Measurements from ENCODE around the gene FRAT1.
"Not testable (repeated sequence)": the region's sequence is repeated elsewhere in the genome, so short reads cannot be mapped to it uniquely, and the experiment has no call there.

FRAT1 gene, protein sequence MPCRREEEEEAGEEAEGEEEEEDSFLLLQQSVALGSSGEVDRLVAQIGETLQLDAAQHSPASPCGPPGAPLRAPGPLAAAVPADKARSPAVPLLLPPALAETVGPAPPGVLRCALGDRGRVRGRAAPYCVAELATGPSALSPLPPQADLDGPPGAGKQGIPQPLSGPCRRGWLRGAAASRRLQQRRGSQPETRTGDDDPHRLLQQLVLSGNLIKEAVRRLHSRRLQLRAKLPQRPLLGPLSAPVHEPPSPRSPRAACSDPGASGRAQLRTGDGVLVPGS

DNA sequence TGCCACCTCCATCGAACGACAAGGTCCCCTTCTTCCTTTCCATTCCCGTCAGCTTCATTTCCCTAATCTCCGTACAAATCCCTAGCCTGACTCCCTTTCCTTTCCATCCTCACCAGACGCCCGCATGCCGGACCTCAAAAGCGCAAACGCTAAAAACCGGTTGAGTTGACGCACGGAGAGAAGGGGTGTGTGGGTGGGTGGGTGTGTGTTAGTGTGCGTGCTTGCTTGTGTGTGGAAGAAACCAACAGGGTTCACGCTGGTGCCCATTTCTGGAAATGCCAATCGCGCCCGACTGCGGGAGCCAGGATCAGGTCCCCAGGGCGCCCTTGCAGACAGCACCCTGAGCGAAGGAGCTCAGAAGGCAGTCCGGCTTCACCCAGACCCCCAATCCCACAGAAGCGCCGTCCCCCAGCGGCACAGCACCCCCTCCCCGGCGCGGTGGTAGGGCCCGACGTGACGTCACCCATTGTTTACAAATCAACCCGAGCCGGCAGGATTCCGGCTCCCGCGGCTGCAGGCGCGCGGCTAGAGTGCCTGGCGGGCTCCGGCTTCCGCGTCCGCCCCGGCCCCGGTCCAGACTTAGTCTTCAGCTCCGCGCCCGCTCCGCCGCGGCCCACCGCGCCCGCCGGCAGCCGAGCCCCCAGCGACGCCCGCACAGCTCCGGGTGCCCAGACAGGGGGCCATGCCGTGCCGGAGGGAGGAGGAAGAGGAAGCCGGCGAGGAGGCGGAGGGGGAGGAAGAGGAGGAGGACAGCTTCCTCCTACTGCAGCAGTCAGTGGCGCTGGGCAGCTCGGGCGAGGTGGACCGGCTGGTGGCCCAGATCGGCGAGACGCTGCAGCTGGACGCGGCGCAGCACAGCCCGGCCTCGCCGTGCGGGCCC, at the start of gene FRAT1:
FRAT1 (plus strand) TSS at position 500 of the 880 bp plus-strand sequence; CDS start at position 683, 183 bp downstream.
- peak; percentile 89 for DNase-seq

DNA sequence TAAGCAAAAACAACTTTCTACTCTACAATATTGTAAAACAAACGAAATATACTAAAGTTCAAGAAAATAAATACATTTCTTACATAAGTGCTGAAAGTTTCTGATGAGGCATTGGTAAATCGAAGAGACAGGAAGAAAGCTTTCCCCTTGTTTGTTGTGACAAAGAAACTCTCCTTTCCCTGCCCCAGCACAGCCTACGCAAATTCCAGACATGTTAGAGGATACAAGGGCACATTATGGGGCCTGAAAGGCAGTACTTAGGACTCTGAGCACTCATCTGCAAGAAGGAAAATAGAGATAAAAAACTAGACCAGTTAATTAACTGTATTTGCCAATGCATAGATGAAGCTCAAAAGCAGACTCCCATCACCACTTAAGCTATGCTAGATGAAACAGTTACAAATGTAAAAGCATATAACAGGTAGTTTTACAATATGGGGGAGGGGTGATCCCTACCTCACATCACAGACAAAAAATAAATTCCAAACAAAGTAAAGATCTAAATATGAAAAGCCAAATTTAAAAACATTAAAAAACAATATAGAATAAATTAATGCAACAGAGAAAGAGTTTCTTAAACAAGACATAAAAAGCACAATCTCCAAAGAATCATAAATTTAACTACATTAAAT, 48.4 kb upstream of the FRAT1 start:
- no peak for DNase-seq

DNA sequence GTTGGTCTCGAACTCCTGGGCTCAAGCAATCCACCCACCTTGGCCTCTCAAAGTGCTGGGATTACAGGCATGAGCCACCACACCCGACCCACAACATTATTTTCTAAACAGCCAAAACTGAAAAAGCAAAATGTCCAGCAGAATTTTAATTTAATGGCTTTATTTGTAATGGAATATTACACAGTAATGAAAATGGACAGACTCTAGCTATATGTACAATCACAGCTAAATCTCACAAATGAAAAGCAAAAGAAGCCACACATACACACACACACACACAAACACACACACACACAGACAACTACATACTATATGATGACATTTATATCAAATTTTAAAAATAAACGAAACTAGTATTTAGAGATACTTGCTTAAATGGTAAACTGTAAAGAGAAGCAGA, 45.4 kb upstream of the FRAT1 start:
- DNase-seq = no peak

DNA sequence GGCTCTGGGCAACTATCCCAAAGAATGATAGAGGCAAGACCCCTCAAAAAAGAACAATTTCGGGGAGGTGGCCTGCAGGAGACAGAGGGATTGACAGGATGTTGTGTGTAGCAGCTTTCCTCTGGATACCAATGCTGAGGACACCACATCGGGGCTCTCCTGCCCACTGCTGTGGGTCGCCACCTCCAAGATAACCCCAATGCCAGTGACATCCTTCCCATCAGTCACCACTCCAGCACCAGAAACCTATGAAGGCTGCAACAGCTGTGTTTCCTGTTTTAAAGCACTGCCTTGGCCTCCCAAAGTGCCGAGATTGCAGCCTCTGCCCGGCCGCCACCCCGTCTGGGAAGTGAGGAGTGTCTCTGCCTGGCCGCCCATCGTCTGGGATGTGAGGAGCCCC, 44.2 kb upstream of the FRAT1 start:
- DNase-seq = no peak

DNA sequence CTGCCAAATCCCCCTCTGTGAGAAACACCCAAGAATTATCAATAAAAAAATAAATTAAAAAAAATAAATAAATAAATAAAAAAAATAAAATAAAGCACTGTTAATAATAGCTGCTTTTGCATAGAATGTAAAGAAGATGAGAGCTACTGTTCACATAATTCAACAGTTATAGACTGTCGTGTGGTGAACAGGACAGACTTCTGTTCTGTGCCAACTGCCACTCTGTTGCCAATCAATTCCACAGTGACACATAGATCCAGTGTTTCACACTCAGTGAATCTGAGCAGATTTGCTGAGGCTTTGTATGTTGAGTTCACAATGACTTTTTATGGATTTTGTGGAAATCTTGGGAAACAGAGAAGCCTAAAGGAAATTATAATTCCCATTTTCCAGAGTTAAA, 41.5 kb upstream of the FRAT1 start:
- DNase-seq = no peak

DNA sequence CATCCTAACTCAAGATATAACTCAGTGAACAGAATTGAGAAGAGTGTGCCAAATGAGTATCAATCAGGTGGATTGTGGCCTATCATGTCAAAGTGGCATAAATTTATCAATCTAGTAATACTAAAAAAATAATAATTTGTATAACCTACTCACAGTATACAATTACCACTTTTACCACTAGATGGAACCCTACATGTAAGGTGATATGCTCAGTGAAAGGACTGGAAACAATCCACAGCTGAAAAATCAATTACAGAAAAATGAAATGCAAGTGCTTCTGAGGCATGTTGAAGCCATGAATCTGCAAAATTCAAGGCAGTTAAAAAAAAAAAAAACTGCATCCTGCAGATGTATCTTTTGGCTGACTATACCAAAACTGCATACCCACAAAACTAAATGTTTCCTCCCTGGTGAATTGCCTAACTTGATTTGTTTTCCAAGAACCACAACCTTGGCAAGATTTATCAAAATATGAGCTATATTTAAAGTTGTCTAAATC, 40.5 kb upstream of the FRAT1 start:
- DNase-seq = peak; percentile 42

DNA sequence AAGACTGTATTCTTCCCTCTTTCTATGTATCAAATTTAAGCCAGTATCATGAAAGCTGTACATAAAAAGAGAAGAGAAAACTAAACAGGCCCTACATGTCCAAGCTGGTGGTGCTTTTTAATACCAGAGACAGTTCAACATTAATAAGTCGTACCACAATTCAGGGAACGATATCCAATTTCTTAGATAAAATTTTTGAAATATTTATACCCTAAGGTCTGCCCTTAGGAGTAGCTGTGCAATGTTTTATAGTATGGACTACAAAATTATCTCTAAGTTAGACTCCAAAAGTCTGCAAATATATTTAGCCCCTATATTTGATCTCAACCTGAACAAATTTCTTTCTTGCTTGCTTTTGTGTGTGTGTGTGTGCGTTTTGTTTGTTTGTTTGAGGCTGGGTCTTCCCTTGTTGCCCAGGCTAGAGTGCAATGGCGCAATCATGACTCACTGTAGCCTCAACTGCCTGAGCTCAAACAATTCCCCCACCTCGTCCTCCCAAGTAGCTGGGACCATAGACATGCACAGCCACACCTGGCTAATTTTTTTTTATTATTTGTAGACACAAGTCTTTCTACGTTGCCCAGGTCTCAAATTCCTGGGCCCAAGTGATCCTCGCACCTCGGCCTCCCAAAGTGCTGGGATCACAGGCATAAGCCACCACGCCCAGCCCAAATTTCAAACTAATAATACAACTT, 39.8 kb upstream of the FRAT1 start:
- DNase-seq = no peak

DNA sequence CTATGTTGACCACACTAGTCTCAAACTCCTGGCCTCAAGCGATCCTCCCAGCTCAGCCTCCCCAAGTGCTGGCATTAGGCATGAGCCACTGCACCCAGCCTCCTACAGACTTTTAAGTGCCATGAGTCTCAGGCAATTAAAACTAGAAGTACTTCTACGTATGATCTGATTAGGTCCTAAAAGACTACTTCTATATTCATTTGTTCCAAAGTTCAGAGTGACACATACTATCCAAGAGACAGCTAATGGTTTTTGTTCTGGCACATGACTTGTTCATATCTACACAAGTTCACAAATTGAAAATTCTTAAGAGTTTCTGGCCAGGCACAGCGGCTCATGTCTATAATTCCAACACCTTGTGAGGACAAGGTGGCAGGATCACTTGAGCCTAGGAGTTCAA, 38.3 kb upstream of the FRAT1 start:
- DNase-seq = no peak

DNA sequence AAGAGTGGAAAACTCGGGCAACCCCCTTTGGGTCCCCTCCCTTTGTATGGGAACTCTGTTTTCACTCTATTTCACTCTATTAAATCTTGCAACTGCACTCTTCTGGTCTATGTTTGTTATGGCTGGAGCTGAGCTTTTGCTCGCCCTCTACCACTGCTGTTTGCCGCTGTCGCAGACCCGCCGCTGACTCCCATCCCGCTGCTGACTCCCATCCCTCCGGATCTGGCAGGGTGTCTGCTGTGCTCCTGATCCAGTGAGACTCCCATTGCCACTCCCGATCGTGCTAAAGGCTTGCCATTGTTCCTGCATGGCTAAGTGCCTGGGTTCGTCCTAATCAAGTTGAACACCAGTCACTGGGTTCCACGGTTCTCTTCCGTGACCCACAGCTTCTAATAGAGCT, 29.0 kb upstream of the FRAT1 start:
- not testable (repeated sequence) for DNase-seq

DNA sequence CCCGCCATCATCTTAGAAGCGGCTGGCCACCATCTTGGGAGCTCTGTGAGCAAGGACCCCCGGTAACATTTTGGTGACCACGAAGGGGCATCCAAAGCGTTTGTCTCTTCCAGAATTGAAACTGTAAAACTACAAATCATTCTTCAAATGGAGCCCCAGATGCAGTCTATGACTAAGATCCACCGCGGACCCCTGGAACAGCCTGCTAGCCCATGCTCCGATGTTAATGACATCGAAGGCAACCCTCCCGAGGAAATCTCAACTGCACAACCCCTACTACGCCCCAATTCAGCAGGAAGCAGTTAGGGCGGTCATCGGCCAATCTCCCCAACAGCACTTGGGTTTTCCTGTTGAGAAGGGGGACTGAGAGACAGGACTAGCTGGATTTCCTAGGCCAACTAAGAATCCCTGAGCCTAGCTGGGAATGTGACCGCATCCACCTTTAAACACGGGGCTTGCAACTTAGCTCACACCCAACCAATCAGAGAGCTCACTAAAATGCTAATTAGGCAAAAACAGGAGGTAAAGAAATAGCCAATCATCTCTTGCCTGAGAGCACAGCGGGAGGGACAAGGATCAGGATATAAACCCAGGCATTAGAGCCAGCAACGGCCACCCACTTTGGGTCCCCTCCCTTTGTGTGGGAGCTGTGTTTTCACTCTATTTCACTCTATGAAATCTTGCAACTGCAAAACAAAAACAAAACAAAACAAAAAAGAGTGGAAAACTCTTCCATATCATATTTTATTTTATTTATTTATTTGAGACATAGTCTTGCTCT, 28.3 kb upstream of the FRAT1 start:
- DNase-seq = not testable (repeated sequence)

DNA sequence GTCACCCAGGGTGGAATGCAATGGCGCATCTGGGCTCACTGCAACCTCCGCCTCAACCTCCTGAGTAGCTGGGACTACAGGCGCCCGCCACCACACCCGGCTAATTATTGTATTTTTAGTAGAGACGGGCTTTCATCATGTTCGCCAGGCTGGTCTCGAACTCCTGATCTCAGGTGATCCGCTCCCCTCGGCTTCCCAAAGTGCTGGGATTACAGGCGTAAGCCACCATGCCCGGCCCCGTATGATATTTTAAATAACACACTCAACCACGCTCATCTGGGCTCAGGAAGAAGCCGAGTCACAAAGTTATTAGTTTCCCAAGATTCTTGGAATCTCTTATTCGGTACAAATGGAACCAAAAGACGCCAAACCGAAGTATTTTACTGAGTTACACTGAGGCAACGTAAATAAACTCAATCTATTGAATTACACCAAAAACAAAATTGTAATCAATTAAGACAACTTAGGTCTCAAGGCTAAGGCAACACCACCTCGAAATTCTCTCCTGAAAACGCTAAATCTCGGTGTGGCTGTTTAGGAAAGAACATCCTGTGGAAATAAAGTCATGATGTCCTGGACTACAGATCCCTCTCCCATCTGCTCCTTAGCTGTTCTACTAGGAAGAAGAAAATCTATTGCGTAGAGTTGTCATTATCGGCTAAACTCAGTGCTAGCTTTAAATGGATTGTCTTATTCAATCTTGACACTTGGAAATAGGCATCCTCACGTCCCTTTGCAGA, 27.5 kb upstream of the FRAT1 start:
- DNase-seq = no peak

DNA sequence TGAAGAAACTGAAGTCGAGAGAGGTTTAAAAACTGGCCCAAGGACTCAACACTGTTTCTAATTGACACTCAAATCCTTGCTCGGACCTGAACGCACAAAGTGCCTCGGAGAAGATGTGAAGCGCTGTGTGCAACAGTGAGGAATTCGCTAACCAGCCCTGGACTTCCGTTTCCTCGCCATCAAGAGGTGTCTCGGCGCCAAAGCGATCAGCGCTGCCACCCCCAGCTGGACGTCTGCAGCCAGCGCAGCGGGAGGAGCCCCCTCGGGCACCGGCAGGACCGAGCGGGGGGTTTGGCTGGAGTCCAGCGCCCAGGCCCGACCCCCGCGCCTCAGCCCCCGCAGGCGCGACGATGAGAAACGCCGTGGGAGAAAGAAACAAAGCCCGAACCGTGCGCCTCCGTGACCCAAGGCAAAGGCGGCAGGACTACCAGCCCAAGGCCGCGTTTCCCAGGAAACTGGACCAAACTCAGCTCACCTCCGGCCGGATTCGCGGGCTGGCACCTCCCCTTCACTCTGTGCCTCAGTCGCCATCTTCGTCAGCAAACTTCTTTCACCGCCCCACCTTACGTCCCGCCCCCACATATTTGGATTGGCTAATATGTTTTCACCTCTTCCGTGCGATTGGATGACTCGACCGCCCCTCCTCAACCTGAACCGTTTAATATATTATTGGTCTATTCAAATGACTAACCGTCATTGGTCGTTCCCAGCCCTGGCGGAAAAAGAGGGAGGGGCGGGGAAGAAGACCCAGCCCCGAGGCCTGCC, 26.8 kb upstream of the FRAT1 start, which contains the start of gene ARHGAP19:
ARHGAP19 (minus strand) TSS at position 541 of the 765 bp plus-strand sequence; CDS start at position 531, 10 bp downstream.
- peak; percentile 94 for DNase-seq

DNA sequence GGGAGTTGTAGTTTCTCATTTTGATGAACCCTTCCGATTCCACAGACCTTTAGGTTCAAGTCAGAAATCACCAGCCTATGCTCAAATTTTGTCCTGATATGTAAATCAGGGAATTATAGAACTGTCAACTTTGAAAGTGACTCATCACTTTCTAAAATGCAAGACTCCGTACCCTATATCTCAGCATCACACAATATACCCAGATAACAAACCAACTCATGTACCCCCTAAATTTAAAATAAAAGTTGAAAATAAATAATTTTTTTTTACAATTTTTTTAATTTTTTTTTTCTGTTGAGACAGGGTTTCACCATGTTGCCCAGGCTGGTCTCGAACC, 26.2 kb upstream of the FRAT1 start:
- no peak for DNase-seq

DNA sequence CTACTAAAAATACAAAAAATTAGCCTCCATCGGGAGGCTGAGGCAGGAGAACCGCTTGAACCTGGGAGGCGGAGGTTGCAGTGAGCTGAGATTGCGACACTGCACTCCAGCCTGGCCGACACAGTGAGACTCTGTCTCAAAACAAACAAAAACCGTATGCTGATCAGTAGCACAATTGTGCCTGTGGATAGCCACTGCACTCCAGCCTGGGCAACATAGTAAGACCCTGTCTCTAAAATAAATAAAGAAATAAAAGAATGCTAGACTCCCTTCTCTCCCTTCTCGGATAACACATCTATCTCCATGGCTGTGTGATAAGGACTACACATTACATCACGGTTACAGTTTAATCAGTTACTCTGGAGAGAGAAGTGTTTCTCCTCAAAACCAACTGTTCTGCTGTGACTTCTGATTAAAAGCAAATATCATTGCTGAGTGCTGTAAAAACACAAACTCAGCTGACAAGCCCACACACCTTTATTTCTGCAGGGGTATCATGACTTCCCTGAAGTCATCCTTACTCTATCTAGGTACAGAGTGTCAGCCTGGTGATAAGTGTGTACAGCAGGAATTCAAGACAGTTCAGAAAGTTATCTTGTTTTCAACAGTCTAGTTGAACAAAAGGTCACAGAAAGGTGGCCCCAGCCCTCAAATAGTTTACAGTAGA, 21.4 kb upstream of the FRAT1 start:
- no peak for DNase-seq

DNA sequence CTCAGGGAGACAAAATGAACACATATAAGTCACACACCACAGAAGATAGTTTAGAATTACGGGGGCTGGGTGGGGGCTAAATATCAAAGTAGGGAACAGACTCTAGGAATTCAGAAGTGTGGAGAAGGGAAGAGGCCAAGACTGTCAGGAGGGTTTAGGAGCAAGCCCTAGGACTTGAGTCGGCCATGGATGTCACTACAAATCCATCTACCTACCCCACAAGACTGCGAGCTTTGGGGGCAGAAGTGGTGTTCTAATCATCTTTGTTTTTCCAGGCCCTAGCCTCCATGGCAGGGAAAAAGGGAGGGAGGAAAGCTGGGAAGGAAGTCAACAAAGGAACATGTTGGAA, 20.9 kb upstream of the FRAT1 start:
- no peak for DNase-seq

DNA sequence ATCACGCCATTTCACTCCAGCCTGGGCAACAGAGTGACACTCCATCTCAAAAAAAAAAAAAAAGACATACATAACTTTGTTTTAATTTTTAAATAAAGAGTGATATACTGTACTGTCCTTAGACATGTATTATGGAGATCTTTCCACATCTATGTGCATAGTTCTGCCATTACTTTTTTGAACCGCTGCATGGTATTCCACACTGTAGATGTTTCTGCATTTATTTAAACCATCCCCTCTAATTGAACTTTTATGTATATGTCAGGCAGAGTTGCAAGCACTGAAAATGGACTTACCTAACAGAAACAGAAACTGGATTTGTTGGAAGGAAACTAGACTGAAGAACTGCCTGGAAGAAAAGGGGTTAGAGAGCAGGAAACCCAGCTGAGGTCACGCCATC, 18.1 kb upstream of the FRAT1 start:
- no peak for DNase-seq

DNA sequence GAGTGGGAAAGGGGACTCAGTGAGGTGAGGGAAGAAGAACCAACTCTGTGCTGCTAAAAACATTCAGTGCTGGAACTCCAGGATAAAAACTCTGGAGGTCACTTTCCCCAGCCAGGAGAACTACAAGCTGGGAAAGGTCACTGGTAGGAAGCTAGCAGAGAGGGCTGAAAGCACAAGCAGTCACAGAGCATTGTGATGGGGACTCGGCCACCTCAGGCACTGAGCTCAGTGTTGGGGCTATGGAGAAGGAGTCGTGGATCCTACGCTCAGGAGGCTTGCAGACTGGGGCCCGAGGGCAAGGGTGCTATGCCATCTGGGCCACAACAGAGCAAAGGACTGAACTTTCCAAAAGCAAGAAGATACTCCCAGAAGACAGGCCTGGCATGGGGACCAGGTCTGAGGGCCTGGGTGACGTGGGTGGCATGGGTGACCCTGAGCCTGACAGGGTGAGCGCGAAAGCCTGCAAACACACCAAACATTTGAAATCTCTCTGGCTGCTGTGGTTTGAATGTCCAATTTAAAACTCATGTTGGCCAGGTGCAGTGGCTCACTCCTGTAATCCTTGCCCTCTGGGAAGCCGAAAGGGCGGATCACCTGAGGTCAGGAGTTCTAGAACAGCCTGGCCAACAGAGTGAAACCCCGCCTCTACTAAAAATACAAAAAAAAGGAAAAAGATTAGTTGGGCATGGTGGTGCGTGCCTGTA, 16.8 kb upstream of the FRAT1 start:
- DNase-seq = no peak

DNA sequence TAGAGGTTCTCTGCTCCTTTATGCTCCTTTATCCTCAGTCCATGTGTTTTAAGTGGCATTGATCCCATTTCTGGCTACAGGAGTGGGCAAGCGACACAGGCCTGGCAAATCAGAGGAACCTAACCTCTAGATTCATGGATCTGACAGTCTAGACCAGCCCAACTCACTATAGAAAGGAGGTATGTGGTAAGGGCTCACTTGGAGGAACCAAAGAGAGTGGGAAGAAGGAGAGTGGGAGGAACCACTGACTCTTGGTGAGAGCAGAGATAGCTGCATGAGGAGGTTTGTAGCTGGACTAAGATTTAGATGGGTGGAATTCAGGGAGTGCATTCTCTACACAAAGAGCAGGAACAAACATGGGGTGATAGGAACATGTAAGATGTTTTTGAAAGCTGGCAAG, 11.6 kb upstream of the FRAT1 start:
- DNase-seq = no peak
